Measurements from ENCODE around the gene PI4KA. TPM values are rescaled to one million over a fixed set of nuclear protein-coding genes. Genes with fewer than 3 reads are reported as not detected.
"Not testable (repeated sequence)": the region's sequence is repeated elsewhere in the genome, so short reads cannot be mapped to it uniquely, and the experiment has no call there.

Gene PI4KA
- total and polyA plus RNA-seq, 2 experiments from 2014 or later, result 17.1 to 38.1 TPM

DNA sequence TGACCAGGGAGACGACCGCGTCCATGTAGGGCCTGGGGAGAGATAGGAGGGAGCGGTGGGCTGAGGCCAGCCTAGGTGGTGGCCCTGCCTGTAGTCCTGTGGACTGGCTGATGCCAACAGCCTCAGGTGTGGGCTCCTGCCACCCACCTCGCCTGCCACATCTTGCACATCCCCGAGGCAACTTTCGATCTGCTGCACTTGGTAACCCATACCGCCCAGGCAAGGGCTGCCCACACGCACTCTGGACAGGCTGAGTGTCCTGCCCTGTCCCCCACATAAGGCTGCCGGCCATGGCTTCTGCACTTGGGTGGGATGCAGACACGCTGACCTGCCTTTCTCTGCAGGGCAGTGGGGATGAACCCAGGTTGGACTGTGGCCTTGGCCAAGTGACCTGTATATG, 148.6 kb downstream of the PI4KA start:
- H2AFZ ChIP-seq; H3K27ac ChIP-seq (ENCODE audit: low read depth); H3K9me2 ChIP-seq (ENCODE audit: insufficient read depth); ATAC-seq; H3K4me2 ChIP-seq; H3K4me1 ChIP-seq (ENCODE audit: insufficient read depth); H3K79me2 ChIP-seq (replicated peaks; ENCODE audit: insufficient read depth); DNase-seq (ENCODE audit: low spot score); H3K9me3 Mint-ChIP-seq; H3K4me3 Mint-ChIP-seq; H4K20me1 ChIP-seq (replicated peaks; ENCODE audit: insufficient read depth); H3K27me3 ChIP-seq (ENCODE audit: insufficient read depth); H3K4me1 Mint-ChIP-seq; H3K36me3 Mint-ChIP-seq (ENCODE audit: low read depth); H3K27ac Mint-ChIP-seq; H3K4me3 ChIP-seq; H3K36me3 ChIP-seq (ENCODE audit: insufficient read depth); H3F3A ChIP-seq (replicated peaks; ENCODE audit: low read depth): not testable (repeated sequence)
- peaks cover 10% of the 10 kb centered on the region for H3K27me3 Mint-ChIP-seq (ENCODE audit: insufficient read depth, low read depth, poor library complexity)

DNA sequence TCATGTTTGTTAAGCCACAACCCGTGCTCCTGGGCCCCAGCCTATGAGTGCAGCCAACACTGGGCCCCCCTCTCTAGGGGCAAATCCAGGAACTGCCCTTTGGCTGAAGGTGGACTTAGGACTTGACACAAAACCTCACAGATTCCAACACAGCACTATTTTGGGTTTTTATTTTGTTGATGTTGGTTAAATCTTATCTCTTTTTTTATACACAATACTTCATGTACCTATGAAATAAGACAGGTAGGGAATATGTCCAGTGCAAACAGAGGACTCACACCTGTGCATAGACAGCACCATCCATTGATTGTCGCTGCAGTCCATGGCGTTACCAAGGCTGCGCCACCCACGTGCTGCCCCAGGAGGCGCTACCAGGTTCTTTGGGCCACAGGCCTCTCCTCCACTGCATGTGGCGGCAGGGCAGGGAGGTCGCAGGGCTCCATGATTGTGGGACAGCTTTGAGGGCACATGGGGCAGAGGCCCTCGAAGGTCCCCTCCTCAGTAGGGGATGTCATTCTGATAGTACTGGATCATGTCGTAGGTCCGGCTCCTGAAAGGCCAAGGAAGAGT, 151.0 kb downstream of the PI4KA start:
- DNase-seq (ENCODE audit: low spot score), result peak; percentile 49
- not testable (repeated sequence) for H3K27ac ChIP-seq (ENCODE audit: low read depth); H3K36me3 ChIP-seq (ENCODE audit: insufficient read depth); H2AFZ ChIP-seq; H3K27me3 ChIP-seq (ENCODE audit: insufficient read depth); H3K4me3 ChIP-seq; H3K9me2 ChIP-seq (ENCODE audit: insufficient read depth); H3K27ac Mint-ChIP-seq; ATAC-seq; H3K4me1 ChIP-seq (ENCODE audit: insufficient read depth); H3K36me3 Mint-ChIP-seq (ENCODE audit: low read depth); H3K4me2 ChIP-seq; H4K20me1 ChIP-seq (replicated peaks; ENCODE audit: insufficient read depth); H3F3A ChIP-seq (replicated peaks; ENCODE audit: low read depth); H3K4me1 Mint-ChIP-seq; H3K9me3 Mint-ChIP-seq; H3K4me3 Mint-ChIP-seq; H3K79me2 ChIP-seq (replicated peaks; ENCODE audit: insufficient read depth)
- TF ChIP-seq, protein P1, sequence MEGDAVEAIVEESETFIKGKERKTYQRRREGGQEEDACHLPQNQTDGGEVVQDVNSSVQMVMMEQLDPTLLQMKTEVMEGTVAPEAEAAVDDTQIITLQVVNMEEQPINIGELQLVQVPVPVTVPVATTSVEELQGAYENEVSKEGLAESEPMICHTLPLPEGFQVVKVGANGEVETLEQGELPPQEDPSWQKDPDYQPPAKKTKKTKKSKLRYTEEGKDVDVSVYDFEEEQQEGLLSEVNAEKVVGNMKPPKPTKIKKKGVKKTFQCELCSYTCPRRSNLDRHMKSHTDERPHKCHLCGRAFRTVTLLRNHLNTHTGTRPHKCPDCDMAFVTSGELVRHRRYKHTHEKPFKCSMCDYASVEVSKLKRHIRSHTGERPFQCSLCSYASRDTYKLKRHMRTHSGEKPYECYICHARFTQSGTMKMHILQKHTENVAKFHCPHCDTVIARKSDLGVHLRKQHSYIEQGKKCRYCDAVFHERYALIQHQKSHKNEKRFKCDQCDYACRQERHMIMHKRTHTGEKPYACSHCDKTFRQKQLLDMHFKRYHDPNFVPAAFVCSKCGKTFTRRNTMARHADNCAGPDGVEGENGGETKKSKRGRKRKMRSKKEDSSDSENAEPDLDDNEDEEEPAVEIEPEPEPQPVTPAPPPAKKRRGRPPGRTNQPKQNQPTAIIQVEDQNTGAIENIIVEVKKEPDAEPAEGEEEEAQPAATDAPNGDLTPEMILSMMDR (conservative IDR thresholded peaks at IDR 0.05; ENCODE audit: low read depth in 2 of 2), result peak; percentile 29 to 38; a peak in 3 of 4 replicates
- peaks cover 20% of the 10 kb centered on the region for H3K27me3 Mint-ChIP-seq (ENCODE audit: insufficient read depth, low read depth, poor library complexity)

DNA sequence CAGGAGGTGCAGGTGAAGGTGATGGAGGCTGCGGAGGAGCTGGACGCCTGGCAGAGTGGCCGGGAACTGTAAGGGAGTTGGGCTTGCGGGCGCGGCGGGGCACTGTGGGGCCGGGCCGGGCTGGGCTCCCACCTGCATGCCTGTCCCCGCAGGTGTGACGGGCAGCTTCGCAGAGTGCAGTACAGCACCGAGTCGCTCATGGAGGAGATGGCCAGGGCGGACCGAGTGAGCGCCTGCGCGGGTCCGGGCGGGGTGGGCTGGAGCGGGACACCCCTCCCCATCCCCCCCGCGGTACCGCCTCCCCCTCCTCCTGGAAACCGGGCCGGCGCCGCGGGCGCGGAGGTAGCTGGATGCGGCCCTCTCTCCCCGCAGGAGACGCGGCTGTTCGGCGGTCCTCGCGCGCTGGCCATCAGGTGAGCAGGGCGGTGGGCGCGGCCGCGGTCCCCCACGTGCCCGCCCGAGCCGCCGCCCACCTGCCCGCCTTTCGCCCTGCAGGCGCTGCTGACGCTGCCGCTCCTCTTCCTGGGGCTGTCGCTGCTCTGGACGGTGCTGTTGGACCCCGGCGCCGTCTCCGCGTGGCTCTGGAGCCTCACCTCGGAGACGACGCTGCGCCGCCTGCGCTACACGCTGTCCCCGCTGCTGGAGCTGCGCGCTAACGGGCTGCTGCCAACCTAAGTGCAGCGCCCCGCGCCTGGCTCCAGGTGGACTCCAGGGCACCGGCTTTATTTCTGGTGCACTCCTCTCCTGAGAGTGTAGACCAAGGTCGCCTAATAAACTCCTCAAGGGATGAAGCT, 154.6 kb downstream of the PI4KA start:
- not testable (repeated sequence) for H3K9me3 Mint-ChIP-seq; H3K36me3 ChIP-seq (ENCODE audit: insufficient read depth); H2AFZ ChIP-seq; H3K27ac Mint-ChIP-seq; H3F3A ChIP-seq (replicated peaks; ENCODE audit: low read depth); H4K20me1 ChIP-seq (replicated peaks; ENCODE audit: insufficient read depth); H3K36me3 Mint-ChIP-seq (ENCODE audit: low read depth); H3K79me2 ChIP-seq (replicated peaks; ENCODE audit: insufficient read depth); H3K27ac ChIP-seq (ENCODE audit: low read depth); H3K4me1 ChIP-seq (ENCODE audit: insufficient read depth); H3K9me2 ChIP-seq (ENCODE audit: insufficient read depth); H3K27me3 ChIP-seq (ENCODE audit: insufficient read depth)
- DNase-seq (ENCODE audit: low spot score), result peak; percentile 51
- H3K4me3 ChIP-seq, result peak overlapping the region; percentile 49
- peaks cover 11% of the 10 kb centered on the region for H3K4me1 Mint-ChIP-seq
- peak; percentile 24 for ATAC-seq
- TF ChIP-seq CREB1 (CRISPR knock-in tag; IDR thresholded peaks at IDR 0.05; ENCODE audit: low read depth), result peak; percentile 39; the same call in 1 of the 2 replicates
- peak overlapping the region; percentile 78; the same call in 1 of the 2 replicates for H3K4me2 ChIP-seq
- peaks cover 24% of the 10 kb centered on the region for H3K27me3 Mint-ChIP-seq (ENCODE audit: insufficient read depth, low read depth, poor library complexity)
- H3K4me3 Mint-ChIP-seq, result peak overlapping the region; percentile 64

- H3K36me3 ChIP-seq (ENCODE audit: insufficient read depth); H2AFZ ChIP-seq; H3K36me3 Mint-ChIP-seq (ENCODE audit: low read depth); H3K27ac ChIP-seq (ENCODE audit: low read depth); H3K9me3 Mint-ChIP-seq; DNase-seq (ENCODE audit: low spot score); H3F3A ChIP-seq (replicated peaks; ENCODE audit: low read depth); H3K9me2 ChIP-seq (ENCODE audit: insufficient read depth); H3K27me3 ChIP-seq (ENCODE audit: insufficient read depth); H3K79me2 ChIP-seq (replicated peaks; ENCODE audit: insufficient read depth); H3K27ac Mint-ChIP-seq; H3K4me1 ChIP-seq (ENCODE audit: insufficient read depth); H4K20me1 ChIP-seq (replicated peaks; ENCODE audit: insufficient read depth): not testable (repeated sequence)
- H3K4me3 ChIP-seq, result peak overlapping the region; percentile 49; the same call in 1 of the 2 replicates
- peak overlapping the region; percentile 90; the same call in 2 of the 3 replicates for H3K4me3 Mint-ChIP-seq
- H3K27me3 Mint-ChIP-seq (ENCODE audit: insufficient read depth, low read depth, poor library complexity), result peaks cover 24% of the 10 kb centered on the region
- H3K4me1 Mint-ChIP-seq, result peaks cover 11% of the 10 kb centered on the region
- peak overlapping the region; percentile 78; the same call in 1 of the 2 replicates for H3K4me2 ChIP-seq
- peak; percentile 8 for ATAC-seq
Observed at GRCh38 chr22:20703414-20703806, 155.2 kb downstream of the PI4KA start.
